ENCODE results near the gene GCC2.

DNA sequence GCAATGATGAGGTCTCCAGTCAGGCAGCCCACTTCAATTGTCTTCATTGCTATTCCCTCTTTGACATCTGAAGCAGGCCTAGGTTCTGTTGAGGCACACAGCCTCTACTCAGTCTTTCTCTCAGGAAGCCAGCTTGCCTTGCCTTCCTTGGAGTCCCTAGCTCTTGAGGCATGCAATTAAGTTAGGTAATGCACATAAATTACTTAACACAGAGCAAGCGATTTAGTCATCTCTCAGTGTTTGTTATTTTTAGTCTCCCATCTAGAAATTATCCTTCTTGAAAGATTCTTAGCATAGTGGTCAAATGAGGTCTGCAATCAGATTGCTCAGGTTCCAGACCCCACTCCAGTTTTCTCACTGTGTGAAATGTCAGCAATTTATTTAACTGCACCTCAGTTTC, 39.2 kb upstream of the GCC2 start:
- no peak for TF ChIP-seq CTCF (IDR thresholded peaks at IDR 0.05; ENCODE audit: insufficient read depth, low read length, poor library complexity, severe bottlenecking)
- TF ChIP-seq EZH2phosphoT487 (conservative IDR thresholded peaks at IDR 0.05; ENCODE audit: low read length), result no peak

Measured in SU-DHL-6 (cell line).